DMS 273 treated with DMSO at 0.1 percent for 48 hours (cell line): Measurements from ENCODE around the gene ABCC11.

Experiments
- DNase-seq: peaks from one replicate; lab custom pipeline; 2025; lab: John Stamatoyannopoulos, UW

ABCC11 gene

GRCh38 chr16:48129926-48130325 is 117.4 kb downstream of the ABCC11 start:
- DNase-seq: no peak

GRCh38 chr16:48128769-48129168 is 118.6 kb downstream of the ABCC11 start:
- no peak for DNase-seq

- no peak for DNase-seq
Observed at GRCh38 chr16:48126801-48127644, 120.3 kb downstream of the ABCC11 start.

- DNase-seq: no peak
Observed at GRCh38 chr16:48125888-48126287, 121.5 kb downstream of the ABCC11 start.

- DNase-seq: no peak
Observed at GRCh38 chr16:48124266-48124665, 123.1 kb downstream of the ABCC11 start.

- no peak for DNase-seq
Observed at GRCh38 chr16:48123104-48123788, 124.1 kb downstream of the ABCC11 start.

- no peak for DNase-seq
Observed at GRCh38 chr16:48121276-48121675, 126.1 kb downstream of the ABCC11 start.

GRCh38 chr16:48118841-48119240 is 128.5 kb downstream of the ABCC11 start:
- DNase-seq: no peak

- DNase-seq: peak; percentile 52
Observed at GRCh38 chr16:48117217-48118105, 129.9 kb downstream of the ABCC11 start.
